ENCODE measurements around the gene CLEC20A. TPM values are rescaled to one million over a fixed set of nuclear protein-coding genes. Genes with fewer than 3 reads are reported as not detected.

CLEC20A gene
- total and polyA plus RNA-seq, 9 of the 15 experiments (the other 6 are each of a cell fraction or from before 2014, with no cell fraction given): not detected

DNA sequence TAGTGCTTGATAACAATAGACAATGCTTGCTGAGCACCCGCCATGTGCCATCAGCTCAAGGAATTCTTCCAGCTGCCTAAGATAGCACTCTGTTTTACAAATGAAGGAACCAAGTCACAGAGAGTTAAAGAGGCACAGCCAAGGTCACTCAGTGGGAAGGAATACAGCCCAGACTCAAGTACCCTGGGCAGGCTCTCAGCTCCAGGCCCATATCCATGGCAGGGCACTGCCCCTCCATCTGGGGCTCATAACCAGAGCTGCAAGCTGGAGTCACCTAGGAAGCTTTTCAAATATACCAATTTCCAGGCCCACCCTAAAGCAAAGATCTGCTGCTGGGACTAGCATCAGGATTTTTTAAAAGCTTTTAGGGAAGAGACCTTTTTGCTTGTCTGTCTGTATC is 1.6 kb downstream of the CLEC20A start:
- ATAC-seq (no peak), FAIRE-seq (no peak), DNase-seq (ENCODE audit: extremely low read depth in 1 of 4, low spot score in 3 of 4) (no peak)
- 0% methylated on average over 1 of the region's 1 CpG for WGBS (ENCODE audit: insufficient coverage, low coverage, missing lambda C conversion rate)
- H3K4me3 ChIP-seq: no peak overlapping the region
- peaks cover 45 to 81% of the 10 kb centered on the region in 2 experiments for H3K27me3 ChIP-seq (ENCODE audit: control insufficient read depth in 2 of 2, insufficient read depth in 2 of 2, low read length in 2 of 2)
- intact Hi-C loops (cut with micrococcal nuclease) (no loop called here), in situ Hi-C loops (cut with MboI) (no loop called here)
- H3K4me2 ChIP-seq (ENCODE audit: insufficient read depth, low read length): no peak overlapping the region
- no TSS peak for BruUV-seq (replicated peaks)
- H3K4me1 ChIP-seq (replicated peaks in 1 of 2; ENCODE audit: control insufficient read depth in 2 of 2, insufficient read depth in 2 of 2, low read length in 2 of 2): no peaks in the 10 kb centered on the region
- H4K20me1 ChIP-seq (replicated peaks; ENCODE audit: control insufficient read depth, insufficient read depth, low read length): no peaks in the 10 kb centered on the region
- ChIA-PET POLR2A (interaction anchor here (0.9 to 1.0 kb wide), 4 partner anchors 9 to 1010 kb away, joined by 3 read pairs; no protein-coding TSS in a partner anchor), CTCF (ENCODE audit: low intra/inter-chr PET ratio) (no interaction called here)
- no peak overlapping the region for H3K9ac ChIP-seq (ENCODE audit: insufficient read depth in 1 of 2, low read depth in 2 of 2, low read length in 2 of 2)
- H3K9me1 ChIP-seq (ENCODE audit: control insufficient read depth, insufficient read depth, low read length): no peaks in the 10 kb centered on the region
- no peaks in the 10 kb centered on the region for H3K9me3 ChIP-seq (replicated peaks; ENCODE audit: control insufficient read depth, insufficient read depth, low read depth, low read length)
- no peaks in the 10 kb centered on the region for H3K79me2 ChIP-seq (ENCODE audit: control insufficient read depth, insufficient read depth, low read length)
- no peaks in the 10 kb centered on the region for H3K36me3 ChIP-seq (ENCODE audit: control insufficient read depth, insufficient read depth, low read length)
- TF ChIP-seq, protein P1, sequence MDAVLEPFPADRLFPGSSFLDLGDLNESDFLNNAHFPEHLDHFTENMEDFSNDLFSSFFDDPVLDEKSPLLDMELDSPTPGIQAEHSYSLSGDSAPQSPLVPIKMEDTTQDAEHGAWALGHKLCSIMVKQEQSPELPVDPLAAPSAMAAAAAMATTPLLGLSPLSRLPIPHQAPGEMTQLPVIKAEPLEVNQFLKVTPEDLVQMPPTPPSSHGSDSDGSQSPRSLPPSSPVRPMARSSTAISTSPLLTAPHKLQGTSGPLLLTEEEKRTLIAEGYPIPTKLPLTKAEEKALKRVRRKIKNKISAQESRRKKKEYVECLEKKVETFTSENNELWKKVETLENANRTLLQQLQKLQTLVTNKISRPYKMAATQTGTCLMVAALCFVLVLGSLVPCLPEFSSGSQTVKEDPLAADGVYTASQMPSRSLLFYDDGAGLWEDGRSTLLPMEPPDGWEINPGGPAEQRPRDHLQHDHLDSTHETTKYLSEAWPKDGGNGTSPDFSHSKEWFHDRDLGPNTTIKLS (IDR thresholded peaks at IDR 0.05; ENCODE audit: borderline replicate concordance, low read depth): no peak
- TF ChIP-seq, protein P2, sequence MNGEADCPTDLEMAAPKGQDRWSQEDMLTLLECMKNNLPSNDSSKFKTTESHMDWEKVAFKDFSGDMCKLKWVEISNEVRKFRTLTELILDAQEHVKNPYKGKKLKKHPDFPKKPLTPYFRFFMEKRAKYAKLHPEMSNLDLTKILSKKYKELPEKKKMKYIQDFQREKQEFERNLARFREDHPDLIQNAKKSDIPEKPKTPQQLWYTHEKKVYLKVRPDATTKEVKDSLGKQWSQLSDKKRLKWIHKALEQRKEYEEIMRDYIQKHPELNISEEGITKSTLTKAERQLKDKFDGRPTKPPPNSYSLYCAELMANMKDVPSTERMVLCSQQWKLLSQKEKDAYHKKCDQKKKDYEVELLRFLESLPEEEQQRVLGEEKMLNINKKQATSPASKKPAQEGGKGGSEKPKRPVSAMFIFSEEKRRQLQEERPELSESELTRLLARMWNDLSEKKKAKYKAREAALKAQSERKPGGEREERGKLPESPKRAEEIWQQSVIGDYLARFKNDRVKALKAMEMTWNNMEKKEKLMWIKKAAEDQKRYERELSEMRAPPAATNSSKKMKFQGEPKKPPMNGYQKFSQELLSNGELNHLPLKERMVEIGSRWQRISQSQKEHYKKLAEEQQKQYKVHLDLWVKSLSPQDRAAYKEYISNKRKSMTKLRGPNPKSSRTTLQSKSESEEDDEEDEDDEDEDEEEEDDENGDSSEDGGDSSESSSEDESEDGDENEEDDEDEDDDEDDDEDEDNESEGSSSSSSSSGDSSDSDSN (IDR thresholded peaks at IDR 0.05; ENCODE audit: borderline replicate concordance in 1 of 2, low read depth in 2 of 2, low read length in 2 of 2): no peak
- TF ChIP-seq MYNN (IDR thresholded peaks at IDR 0.05) (no peak), MYNN (CRISPR knock-in tag; IDR thresholded peaks at IDR 0.05) (no peak), CTBP1 (IDR thresholded peaks at IDR 0.05; ENCODE audit: borderline replicate concordance) (no peak), TEAD4 (IDR thresholded peaks at IDR 0.05; ENCODE audit: low read length) (no peak), TEAD4 (CRISPR knock-in tag; IDR thresholded peaks at IDR 0.05; ENCODE audit: borderline replicate concordance) (no peak)
- H3K27ac ChIP-seq (ENCODE audit: extremely low read depth, low read depth, low read length): no peak overlapping the region
- no peak overlapping the region for H2AFZ ChIP-seq (ENCODE audit: low read depth, low read length)

All from K562 (cell line).